GM18511 (cell line): Measurements from ENCODE around the gene LSM14A.
"Not testable (repeated sequence)": the region's sequence is repeated elsewhere in the genome, so short reads cannot be mapped to it uniquely, and the experiment has no call there.

Experiments
- ATAC-seq: cut with Tn5 transposase; IDR thresholded peaks from one replicate; pipeline ENCODE4 v1.9.1; 2021; ENCODE audit warnings: mild to moderate bottlenecking, moderate library complexity; ENCODE audit not compliant: unreplicated experiment

The LSM14A gene

DNA sequence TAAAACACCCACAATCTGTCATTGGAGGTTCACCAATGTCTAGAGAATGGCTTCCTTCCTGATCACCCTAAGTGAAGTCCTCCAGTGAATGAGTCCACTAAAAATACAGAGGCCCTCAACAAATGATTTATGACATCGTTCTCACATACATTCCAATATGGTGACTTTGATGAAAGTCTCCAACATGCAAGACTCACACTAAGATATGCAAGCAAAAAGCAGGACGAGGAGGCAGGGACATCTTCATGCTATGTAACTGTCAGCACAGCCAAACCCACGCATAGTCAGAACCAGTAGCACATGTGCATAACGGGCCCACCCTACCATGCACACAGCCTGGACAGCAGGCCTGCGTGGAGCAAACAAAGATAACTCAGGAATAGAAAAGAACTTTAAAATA is 16.6 kb upstream of the LSM14A start:
- no peak for ATAC-seq

DNA sequence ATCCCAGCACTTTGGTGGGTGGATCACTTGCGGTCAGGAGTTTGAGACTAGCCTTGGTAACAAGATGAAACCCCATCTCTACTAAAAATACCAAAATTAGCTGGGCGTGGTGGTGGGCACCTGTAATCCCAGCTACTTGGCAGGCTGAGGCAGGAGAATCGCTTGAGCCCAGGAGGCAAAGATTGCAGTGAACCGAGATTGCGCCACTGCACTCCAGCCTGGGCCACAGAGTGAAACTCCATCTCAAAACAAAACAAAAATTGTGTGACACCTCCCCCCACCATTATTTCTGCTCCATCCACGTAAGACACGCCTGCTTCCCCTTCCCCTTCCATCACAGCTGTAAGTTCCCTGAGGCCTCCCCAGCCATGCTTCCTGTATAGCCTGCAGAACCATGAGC is 13.3 kb upstream of the LSM14A start:
- ATAC-seq: not testable (repeated sequence)

DNA sequence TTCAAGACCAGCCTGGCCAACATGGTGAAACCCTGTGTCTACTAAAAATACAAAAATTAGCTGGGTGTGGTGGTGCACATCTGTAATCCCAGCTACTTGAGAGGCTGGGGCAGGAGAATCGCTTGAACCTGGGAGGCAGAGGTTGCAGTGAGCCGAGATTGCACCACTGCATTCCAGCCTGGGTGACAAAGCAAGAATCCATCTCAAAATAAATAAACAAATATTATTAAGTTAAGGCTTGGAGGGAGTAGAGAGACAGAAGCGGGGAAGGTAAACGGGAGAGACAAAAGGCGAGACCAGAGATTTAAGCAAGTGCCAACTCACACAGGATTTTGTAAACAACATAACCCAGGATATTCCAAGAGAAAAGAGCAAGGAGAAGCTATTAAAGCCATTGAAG is 12.8 kb upstream of the LSM14A start:
- not testable (repeated sequence) for ATAC-seq

DNA sequence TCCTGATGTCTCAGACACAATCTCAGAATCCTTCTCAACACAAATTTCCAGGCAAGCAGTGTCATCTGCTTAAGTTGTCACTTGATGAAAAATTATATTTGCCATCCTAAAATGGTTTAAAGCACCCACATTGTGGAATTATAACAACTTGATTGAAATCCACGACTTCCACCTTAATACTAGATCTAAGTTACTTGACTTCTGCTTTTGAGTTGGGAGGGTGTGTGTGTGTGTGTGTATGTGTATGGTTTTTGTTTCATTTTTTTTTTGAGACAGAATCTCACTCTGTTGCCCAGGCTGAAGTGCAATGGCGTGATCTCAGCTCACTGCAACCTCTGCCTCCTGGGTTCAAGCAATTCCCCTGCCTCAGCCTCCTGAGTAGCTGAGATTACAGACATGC is 10.4 kb upstream of the LSM14A start:
- ATAC-seq: not testable (repeated sequence)

DNA sequence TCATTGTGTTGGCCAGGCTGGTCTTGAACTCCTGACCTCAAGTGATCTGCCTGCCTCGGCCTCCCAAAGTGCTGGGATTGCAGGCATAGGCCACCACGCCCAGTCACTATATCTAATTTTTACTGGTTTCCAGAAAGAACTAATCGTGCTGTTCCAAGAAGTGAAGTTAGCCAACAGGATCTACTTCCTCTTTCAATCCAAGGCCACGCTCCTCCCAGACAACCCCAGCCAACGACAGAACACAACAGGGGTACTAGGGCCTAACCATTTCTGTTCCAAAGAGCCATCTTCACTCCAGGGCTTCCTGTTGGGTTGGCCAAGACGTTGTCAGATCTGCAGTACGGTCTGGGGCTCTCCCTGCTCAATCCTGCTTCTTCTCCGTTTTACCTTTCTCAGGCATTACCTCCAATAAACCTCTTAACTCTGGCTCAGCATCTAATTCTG is 7.0 kb upstream of the LSM14A start:
- no peak for ATAC-seq

DNA sequence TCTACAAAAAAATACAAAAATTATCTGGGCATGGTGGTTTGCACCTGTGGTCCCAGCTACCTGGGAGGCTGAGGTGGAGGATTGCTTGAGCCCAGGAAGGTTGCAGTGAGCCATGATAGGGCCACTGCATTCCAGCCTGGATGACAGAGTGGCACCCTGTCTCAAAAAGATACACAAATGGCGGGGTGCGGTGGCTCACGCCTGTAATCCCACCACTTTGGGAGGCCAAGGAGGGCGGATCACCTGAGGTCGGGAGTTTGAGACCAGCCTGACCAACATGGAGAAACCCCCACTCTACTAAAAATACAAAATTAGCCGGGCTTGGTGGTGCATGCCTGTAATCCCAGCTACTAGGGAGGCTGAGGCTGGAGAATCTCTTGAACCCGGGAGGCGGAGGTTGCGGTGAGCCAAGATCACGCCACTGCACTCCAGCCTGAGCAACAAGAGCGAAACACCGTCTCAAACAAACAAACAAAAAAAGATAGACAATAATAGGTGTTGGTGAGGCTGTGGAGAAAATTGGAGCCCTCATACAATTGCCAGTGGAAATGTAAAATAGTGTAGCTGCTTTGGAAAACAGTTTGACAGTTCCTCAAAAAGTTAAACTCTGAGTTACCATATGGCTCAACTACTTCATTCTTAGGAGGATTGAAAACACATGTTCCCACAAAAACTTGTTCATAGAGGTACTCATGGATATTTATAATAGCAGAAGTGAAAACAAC is 2.7 kb upstream of the LSM14A start:
- ATAC-seq: not testable (repeated sequence)

DNA sequence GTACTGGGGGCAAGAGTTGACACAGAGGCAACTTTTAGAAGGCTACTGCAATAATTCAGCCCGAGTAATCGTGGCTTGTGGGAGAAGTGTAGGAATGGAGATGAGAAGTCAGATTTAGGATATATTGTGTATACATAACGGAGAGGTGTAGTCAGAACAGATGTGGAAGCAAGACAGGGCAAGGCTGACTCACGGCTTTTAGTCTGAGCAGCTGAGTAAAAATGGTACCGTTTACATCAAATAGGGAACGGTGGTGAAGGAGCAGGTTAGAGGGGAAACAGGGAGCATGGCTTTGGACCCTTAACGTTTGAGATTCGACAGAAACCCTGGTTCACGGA is 796 bp upstream of the LSM14A start:
- ATAC-seq: peak; percentile 36

DNA sequence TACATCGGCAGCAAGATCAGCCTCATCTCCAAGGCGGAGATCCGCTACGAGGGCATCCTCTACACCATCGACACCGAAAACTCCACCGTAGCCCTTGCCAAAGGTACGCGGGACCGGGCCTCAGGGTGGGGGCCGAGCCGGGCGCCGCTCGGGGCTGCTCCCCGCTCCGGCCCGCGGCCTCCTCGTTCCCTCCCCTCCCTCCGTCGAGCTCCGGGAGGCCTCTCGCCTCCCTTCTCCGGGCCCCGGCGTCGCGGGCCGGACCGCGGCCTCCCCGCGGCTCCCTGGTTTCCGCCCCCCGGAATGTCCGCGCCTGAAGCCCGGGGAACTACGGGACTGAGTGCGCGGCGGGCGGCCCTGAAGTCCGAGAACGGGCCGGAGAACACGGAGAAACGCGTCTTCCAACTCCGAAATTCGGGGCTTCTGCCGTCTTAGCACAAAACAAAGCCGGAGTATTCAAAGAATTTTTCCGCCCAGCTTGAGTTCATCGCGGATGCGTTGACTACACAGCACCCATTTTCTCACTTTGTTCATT is 423 bp downstream of the LSM14A start:
- peak; percentile 31 for ATAC-seq

DNA sequence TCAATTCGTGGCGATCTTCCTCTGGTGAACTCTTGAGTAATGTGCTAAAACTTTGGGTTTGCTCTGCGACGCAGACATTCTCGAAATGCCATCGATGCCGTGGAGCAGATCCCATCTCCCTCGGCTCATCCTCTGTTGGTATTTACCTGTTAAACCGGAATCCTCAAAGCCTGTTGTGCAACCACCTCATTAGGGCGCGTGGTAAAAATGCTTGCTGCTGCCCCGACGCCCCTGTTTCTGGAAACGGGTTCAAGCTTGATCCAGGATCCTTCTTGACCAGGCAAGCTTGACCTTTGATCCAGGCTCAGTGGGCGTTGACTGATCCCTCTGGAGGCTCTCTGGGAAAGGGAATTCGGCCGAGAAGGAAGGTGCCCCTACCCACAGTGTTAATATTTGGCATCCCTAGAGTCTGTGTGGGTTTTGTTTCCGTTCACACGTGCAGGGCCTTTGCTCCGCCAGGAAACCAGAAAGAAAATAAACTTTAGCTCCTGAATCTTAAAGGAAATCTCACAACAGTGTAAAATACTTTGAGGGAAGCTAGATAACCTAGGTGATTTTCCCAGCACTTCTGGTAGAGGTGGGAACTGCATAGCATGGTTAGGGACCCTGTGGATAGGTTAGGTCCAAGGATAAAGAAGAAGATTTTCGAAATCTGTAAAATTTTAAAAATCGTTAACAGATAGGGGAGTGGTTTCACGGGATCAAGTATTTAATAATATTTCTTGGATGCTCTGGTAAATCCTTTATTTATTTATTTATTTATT is 1.1 kb downstream of the LSM14A start:
- no peak for ATAC-seq

DNA sequence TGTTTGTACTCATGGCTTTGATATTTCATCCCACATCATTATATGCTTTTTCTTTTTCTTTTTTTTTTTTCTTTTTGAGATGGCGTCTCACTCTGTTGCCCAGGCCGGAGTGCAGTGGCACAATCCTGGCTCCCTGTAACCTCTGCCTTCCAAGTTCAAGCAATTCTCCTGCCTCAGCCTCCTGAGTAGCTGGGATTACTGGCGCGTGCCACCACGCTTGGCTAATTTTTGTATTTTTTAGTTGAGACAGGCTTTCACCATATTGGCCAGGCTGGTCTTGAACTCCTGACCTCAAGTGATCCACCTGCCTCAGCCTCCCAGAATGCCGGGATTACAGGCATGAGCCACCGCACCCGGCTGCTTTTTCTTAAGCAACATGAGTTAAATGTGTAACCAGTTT is 2.9 kb downstream of the LSM14A start:
- ATAC-seq: not testable (repeated sequence)

DNA sequence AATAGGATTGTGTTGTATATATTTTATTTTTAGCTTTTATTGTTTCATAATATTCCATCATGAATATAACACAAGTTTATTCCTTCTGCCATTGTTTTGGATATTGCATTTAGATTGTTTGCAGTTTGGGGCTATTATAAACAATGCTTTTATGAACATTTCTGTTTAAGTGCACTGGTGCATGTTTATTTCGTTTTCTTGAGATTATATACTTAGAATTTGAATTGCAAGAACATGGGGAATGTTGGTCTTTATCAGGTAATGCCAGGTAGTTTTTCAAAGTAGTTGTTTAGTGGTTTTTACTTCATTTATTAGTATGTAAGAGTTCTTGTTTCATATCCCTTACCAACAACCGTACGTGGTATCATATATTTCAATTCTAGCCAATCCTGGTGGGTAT is 4.3 kb downstream of the LSM14A start:
- no peak for ATAC-seq

DNA sequence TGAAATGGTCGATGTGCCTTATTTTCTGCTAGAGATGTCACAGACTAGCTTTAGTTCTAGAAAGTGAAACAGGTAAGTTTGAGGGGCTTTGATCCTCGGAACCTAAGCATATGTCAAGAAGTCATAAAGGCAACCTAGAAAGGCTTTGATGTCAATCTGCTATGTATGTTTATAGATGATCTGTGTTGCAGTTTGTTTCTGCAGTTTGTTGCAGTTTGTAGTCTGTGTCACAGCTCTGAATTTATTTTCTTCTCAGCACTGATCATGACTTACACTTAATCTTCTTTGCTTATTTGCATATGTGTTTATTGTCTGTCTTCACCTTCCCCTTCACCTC is 5.9 kb downstream of the LSM14A start:
- no peak for ATAC-seq

DNA sequence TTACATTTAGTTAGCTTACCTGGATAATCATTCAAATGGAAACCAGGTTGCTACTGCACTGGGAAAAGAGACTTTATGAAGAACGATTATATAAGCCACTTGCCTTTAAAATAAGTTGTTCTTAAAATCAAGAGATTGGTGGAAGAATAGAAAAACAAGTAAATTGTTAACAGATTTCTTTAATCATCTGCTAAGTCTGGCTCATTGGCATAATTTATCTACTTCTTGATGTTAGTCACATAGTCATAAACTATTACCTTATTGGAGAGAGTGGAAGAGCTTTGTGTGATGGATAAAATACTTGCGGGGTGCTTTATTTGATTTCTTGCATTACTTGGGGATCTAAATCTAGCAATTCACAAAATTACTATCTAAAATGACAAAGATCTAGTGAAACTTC is 6.8 kb downstream of the LSM14A start:
- ATAC-seq: no peak

DNA sequence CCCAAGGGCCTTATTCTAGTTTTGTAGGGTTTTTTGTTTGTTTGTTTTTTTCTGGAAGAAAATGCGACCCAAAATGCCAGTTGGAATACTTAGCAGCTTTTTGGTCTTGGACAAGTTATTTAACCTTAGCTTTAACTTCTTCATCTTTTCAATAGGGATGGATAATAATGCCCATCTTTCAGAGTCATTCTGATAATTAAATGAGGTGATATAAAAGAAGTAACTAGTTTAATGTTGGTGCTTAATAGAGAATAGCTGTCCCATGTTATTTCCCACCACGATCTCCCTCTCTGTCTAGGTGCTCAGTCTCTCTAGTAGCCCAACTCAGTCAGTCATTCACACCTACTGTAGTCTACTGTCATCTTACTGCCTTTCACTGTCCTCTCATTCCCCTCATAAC is 8.0 kb downstream of the LSM14A start:
- no peak for ATAC-seq

DNA sequence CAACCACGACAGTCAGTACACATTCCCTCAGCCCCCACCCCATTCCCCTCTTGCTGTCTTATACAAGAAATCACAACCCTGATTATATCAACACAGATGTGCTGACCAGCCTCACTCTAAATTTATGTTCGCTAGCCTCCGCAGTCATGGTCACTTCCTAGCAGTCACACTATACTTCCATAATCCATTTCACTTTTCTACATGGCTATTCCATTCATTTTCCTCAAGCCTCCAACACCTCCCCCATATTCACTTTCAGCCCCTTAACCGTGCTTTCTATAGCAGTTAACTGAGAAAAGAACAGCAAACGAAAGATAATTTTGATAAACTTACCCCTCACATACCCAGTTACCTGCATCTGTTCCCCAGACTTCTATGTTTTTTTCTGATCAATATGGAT is 8.4 kb downstream of the LSM14A start:
- ATAC-seq: no peak

DNA sequence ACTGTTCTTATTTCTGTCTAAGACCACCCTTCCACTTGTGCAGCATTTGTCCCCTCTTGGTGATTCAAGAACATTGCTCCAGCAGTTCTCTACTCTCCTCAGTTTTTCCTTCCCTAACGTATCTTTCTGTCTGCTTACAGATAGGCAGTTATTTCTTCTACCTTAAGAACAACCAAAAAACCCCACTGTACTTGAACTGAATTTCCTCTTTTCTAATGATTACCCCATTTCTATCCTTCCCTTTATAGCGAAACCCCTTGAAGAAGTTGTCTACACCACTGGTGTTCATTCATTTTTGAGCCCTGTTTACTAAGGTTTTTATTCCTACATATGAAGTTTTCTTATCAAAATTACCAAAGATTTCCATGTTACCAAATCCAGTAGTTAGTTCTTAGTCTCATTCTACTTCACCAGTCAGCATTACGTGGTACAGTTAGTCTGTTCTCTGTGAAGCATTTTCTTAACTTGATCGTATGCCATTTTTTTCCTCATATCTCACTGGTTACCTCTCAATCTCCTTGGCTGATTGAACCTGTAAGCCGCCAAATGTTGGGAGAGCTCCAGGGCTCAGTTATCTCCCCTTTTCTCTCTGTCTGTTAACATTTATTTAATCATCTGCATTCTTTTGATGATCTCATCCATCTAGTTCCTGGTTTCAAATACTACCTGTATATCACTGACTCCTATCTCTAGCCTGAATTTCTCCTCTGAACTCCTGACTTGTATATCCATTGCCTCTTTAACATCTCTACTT is 9.0 kb downstream of the LSM14A start:
- no peak for ATAC-seq

DNA sequence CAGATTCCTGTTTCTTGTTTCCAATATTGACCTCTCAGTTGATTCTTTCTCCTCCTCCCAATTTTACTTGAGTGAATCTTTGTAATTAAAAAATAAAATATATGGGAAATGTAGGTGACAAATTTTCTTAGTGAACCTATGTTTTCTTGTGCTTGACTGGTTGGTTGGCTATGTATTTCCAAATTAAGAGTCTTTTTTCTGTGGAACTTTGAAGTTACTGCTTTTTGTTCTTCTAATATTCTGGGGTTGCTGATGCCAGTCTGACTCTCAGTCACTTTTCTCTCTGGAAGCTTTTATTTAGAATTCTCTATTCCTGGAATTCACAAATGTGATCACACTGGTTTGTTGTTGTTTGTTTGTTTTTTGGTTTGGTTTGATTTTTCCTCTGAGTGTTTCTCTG is 9.8 kb downstream of the LSM14A start:
- no peak for ATAC-seq

DNA sequence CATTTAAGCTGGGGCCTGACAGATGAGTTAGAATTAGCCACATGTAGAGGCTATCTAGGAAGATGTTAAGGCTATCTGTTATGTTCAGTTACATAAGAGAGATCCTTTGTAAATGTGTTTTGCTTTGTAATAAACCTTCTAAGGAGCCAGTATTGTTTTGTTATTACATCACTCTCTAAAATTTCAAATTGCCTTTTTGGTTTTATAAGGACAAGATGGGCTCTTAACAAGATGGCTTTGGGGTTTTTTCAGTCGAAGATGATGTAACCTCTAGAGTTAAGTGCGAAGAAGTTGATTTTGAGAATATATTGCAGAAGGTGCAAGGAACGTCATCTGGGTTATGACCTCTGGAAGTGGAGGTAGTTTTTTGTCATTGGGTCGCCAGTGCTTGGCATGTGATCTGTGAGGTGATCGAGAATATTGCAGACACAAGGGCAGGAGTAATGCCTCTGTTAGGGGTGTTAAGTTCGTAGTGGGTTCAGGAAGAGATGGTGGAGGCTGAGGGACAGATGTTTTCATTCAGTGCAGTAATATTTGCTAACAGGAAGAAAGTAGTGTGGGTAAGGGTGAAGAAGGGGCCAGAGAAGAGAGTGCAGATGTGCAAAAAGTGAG is 12.7 kb downstream of the LSM14A start:
- no peak for ATAC-seq

DNA sequence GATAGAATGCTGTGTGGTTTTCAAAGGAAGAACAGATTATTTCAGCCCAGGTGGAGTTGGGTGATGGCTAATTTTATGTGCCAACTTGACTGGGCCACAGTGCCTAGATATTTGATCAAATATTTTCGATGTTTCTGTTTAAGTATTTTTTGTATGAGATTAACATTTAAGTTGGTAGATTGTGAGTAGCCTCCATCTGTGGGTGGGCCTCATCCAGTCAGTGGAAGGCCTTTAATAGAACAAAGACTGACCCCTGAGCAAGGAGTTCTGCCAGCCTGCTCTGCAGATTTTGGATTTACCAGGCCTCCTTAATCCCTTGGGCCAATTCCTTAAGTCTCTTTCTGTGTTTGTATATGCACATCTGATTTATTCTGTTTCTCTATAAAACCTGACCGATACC is 13.9 kb downstream of the LSM14A start:
- ATAC-seq: no peak

DNA sequence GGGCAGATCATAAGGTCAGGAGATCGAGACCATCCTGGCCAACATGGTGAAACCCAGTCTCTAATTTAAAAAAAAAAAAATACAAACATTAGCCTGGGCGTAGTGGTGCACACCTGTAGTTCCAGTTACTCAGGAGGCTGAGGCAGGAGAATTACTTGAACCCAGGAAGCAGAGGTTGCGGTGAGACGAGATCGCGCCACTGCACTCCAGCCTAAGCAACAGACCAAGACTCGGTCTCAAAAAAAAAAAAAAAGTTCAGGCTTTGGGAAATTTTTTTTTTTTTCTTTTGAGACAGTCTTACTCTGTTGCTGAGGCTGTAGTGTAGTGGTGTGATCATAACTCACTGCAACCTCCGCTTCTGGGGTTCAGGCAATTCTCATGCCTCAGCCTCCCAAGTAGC is 14.7 kb downstream of the LSM14A start:
- no peak for ATAC-seq

DNA sequence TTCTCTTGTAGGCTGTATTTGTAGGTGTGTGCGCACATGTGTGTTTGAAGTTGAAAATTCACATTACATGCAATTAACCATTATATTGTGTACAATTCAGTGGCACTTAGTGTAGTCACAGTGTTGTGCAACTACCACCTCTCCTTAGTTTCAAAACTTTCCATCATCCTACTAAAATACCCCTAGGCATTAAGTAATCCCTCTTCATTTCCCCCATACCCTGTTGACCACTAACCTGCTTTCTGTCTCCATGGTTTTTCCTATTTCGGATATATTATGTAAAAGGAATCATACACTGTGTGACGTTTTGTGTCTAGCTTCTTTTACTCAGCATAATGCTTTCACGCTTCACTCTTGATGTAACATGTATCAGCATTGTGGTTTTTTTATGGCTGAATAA is 16.1 kb downstream of the LSM14A start:
- ATAC-seq: no peak
